ENCODE data around the gene RIPPLY3.

Gene RIPPLY3

GRCh38 chr21:37059181-37059580 is 52.7 kb downstream of the RIPPLY3 start:
- no peak for DNase-seq

- peak in 42 of 58 donors; percentile 6 to 83 (median 42) for DNase-seq
These were observed 53.8 kb downstream of the RIPPLY3 start for GRCh38 chr21:37060296-37060695.

GRCh38 chr21:37061926-37062592 is 55.6 kb downstream of the RIPPLY3 start:
- DNase-seq, result no peak

- DNase-seq, result no peak
These were observed 56.1 kb downstream of the RIPPLY3 start for GRCh38 chr21:37062593-37062935.

- no peak for DNase-seq
These were observed 56.9 kb downstream of the RIPPLY3 start for GRCh38 chr21:37063433-37063832.

GRCh38 chr21:37064841-37065240 is 58.3 kb downstream of the RIPPLY3 start:
- DNase-seq, result no peak

GRCh38 chr21:37065561-37066177 is 59.2 kb downstream of the RIPPLY3 start:
- DNase-seq, result no peak
